Cardiac muscle cell (in vitro differentiated cells and primary cell): ENCODE results near the gene MIGA2. TPM values are rescaled to one million over a fixed set of nuclear protein-coding genes. Genes with fewer than 3 reads are reported as not detected.

Experiments used
- DNase-seq, 2 donors: peaks; one replicate each; pipeline versions ENCODE4 v3.0.0 to v3.0.0-alpha.2; 2010 to 2017; ENCODE audit warnings: low read depth in 1 of 2, low spot score in 1 of 2
- H3K27ac ChIP-seq: fragments of 200-600 bp; sonication (generic); 2 replicates; pipeline ENCODE4 v1.5.1; 2016
- H3K27me3 ChIP-seq: fragments of 200-600 bp; sonication (generic); 2 replicates; pipeline ENCODE4 v1.6.0; 2016; ENCODE audit warnings: control low read depth
- H3K36me3 ChIP-seq: fragments of 200-600 bp; sonication (generic); 2 replicates; pipeline ENCODE4 v1.5.1; 2016; ENCODE audit warnings: control low read depth
- H3K4me1 ChIP-seq: fragments of 200-600 bp; sonication (generic); 2 replicates; pipeline ENCODE4 v1.8.1; 2017; ENCODE audit warnings: low read depth, mild to moderate bottlenecking, mixed run types
- H3K4me3 ChIP-seq: fragments of 200-600 bp; sonication (generic); 2 replicates; pipeline ENCODE4 v1.5.1; 2016; ENCODE audit warnings: mild to moderate bottlenecking
- H3K9me3 ChIP-seq: fragments of 200-600 bp; sonication (generic); 2 replicates; pipeline ENCODE4 v1.5.1; 2017; ENCODE audit warnings: low read depth, mild to moderate bottlenecking, control low read depth
- CTCF ChIP-seq: IDR thresholded peaks from 2 replicates; pipeline ENCODE4 v1.5.1; 2012; ENCODE audit warnings: low read depth, mild to moderate bottlenecking, low read length
- polyA plus RNA-seq: library from polyadenylated mRNA; unstranded; fragments of >200 nt; fragmentation: Nextera tagmentation; extraction: Ambion mirVana; gene quantifications from 2 replicates; pipeline ENCODE4 v1.2.1, GENCODE V29; 2016
- total RNA-seq: library from RNA; depleted of rRNA; stranded (reverse); fragments of >200 nt; gene quantifications from 2 replicates; pipeline ENCODE4 v1.2.3, GENCODE V29; 2016

Gene MIGA2
- total and polyA plus RNA-seq, 2 experiments from 2014 or later = 48.7 to 69.8 TPM

- TF ChIP-seq CTCF = no peak
- Histone ChIP-seq H3K4me3 (no peak overlapping the region), H3K9me3 (no peaks in the 10 kb centered on the region), H3K4me1 (peaks cover 15% of the 10 kb centered on the region), H3K27me3 (no peaks in the 10 kb centered on the region), H3K36me3 (peaks cover 23% of the 10 kb centered on the region), H3K27ac (no peak overlapping the region)
- DNase-seq = no peak
Observed at GRCh38 chr9:129008986-129009583, 27.3 kb upstream of the MIGA2 start.

- no peak for TF ChIP-seq CTCF
- no peak overlapping the region for H3K27ac ChIP-seq
- peaks cover 24% of the 10 kb centered on the region for H3K36me3 ChIP-seq
- no peaks in the 10 kb centered on the region for H3K9me3 ChIP-seq
- peaks cover 15% of the 10 kb centered on the region for H3K4me1 ChIP-seq
- no peak overlapping the region for H3K4me3 ChIP-seq
- no peaks in the 10 kb centered on the region for H3K27me3 ChIP-seq
- no peak for DNase-seq
Observed at GRCh38 chr9:129009584-129010141, 26.8 kb upstream of the MIGA2 start.

GRCh38 chr9:129010267-129010975 lies 26.0 kb upstream of the MIGA2 start:
- no peaks in the 10 kb centered on the region for H3K9me3 ChIP-seq
- peaks cover 22% of the 10 kb centered on the region for H3K36me3 ChIP-seq
- no peak for DNase-seq

GRCh38 chr9:129011170-129011569 lies 25.3 kb upstream of the MIGA2 start:
- no peak overlapping the region for H3K4me3 ChIP-seq
- H3K27me3 ChIP-seq = no peaks in the 10 kb centered on the region
- H3K36me3 ChIP-seq = peaks cover 16% of the 10 kb centered on the region
- TF ChIP-seq CTCF = no peak
- no peak for DNase-seq
- peaks cover 15% of the 10 kb centered on the region for H3K4me1 ChIP-seq
- H3K27ac ChIP-seq = no peak overlapping the region
- no peaks in the 10 kb centered on the region for H3K9me3 ChIP-seq

More at GRCh38 chr9:129010267-129010975, 26.0 kb upstream of the MIGA2 start:
- no peak for TF ChIP-seq CTCF
- Histone ChIP-seq H3K27me3 (no peaks in the 10 kb centered on the region), H3K27ac (no peak overlapping the region), H3K4me1 (peaks cover 15% of the 10 kb centered on the region), H3K4me3 (no peak overlapping the region)

GRCh38 chr9:129011761-129012181 lies 24.7 kb upstream of the MIGA2 start:
- H3K36me3 ChIP-seq = peaks cover 14% of the 10 kb centered on the region
- H3K4me1 ChIP-seq = peaks cover 11% of the 10 kb centered on the region
- no peak for TF ChIP-seq CTCF
- DNase-seq = no peak
- H3K27me3 ChIP-seq = no peaks in the 10 kb centered on the region
- no peak overlapping the region for H3K27ac ChIP-seq
- H3K4me3 ChIP-seq = no peak overlapping the region
- no peaks in the 10 kb centered on the region for H3K9me3 ChIP-seq
